Naive B cell (primary cell): ENCODE data around the gene GPATCH3. TPM values are rescaled to one million over a fixed set of nuclear protein-coding genes. Genes with fewer than 3 reads are reported as not detected.

ENCODE experiments used
- ATAC-seq, 2 donors: fragments of 150-1000 bp; cut with Tn5 transposase; 2 replicates each; pipeline ENCODE4 v1.10.0; 2021; ENCODE audit warnings: low read depth in 2 of 2, mild to moderate bottlenecking in 2 of 2, moderate library complexity in 2 of 2
- DNase-seq: peaks from one replicate; pipeline ENCODE4 v3.0.0; 2022
- H3K27ac Mint-ChIP-seq, 6 donors: one replicate each; pipeline ENCODE4 v1.8.0; 2020 to 2022; ENCODE audit warnings: mild to moderate bottlenecking in 6 of 6, mixed read lengths in 6 of 6, moderate library complexity in 5 of 6, inconsistent platforms in 2 of 6
- H3K27me3 Mint-ChIP-seq, 3 donors: one replicate each; pipeline ENCODE4 v1.8.0; 2021 to 2022; ENCODE audit warnings: mixed read lengths in 3 of 3, mild to moderate bottlenecking in 1 of 3
- H3K36me3 Mint-ChIP-seq, 2 donors: one replicate each; pipeline ENCODE4 v1.8.0; 2020 to 2022; ENCODE audit warnings: mixed read lengths in 2 of 2, inconsistent platforms in 1 of 2, mild to moderate bottlenecking in 1 of 2
- H3K4me1 Mint-ChIP-seq, 3 donors: one replicate each; pipeline ENCODE4 v1.8.0; 2020 to 2022; ENCODE audit warnings: mixed read lengths in 3 of 3, inconsistent platforms in 1 of 3, mild to moderate bottlenecking in 1 of 3, moderate library complexity in 1 of 3
- H3K4me3 Mint-ChIP-seq, 8 donors: one replicate each; pipeline ENCODE4 v1.8.0; 2020 to 2022; ENCODE audit warnings: mild to moderate bottlenecking in 8 of 8, mixed read lengths in 8 of 8, moderate library complexity in 8 of 8, inconsistent platforms in 2 of 8
- H3K9me3 Mint-ChIP-seq, 7 donors: one replicate each; pipeline ENCODE4 v1.8.0; 2020 to 2022; ENCODE audit warnings: mixed read lengths in 7 of 7, mild to moderate bottlenecking in 5 of 7, inconsistent platforms in 2 of 7, moderate library complexity in 1 of 7
- polyA plus RNA-seq, 6 donors: library from polyadenylated mRNA; unstranded; fragments of 300-500 nt; fragmentation: Illumina TruSeq; gene quantifications; one replicate each; pipeline ENCODE4 v1.2.3, GENCODE V29; 2021; ENCODE audit warnings: low read depth in 6 of 6

The GPATCH3 gene
- polyA plus RNA-seq, 6 donors from 2014 or later, result 11.0 to 22.1 (median 15.5) TPM

DNA sequence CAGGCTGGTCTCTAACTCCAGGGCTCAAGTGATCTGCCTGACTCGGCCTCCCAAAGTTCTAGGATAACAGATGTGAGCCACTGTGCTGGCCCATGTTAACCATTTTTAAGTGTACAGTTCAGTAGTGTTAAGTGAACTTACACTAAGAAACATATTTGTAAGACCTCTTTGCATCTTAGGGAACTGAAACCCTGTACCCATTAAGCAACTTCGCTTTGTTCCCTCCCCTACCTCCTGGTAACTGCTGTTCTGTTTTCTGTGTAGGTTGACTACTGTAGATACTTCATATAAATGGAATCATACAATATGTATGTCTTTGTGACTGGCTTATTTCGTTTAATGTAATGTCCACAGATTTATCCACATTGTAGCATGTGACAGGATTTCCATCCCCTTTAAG, 32.3 kb upstream of the GPATCH3 start:
- Mint-ChIP-seq H3K4me3 (peak overlapping the region in 4 of 8 donors; percentile 46 to 82 (median 66)), H3K9me3 (no peaks in the 10 kb centered on the region), H3K27ac (peak overlapping the region in 5 of 6 donors; percentile 13 to 90 (median 54)), H3K4me1 (peaks cover 10 to 19% (median 10%) of the 10 kb centered on the region in 3 donors), H3K36me3 (peaks cover 0 to 15% of the 10 kb centered on the region in 2 donors), H3K27me3 (no peaks in the 10 kb centered on the region)
- peak; percentile 99 to 100 for ATAC-seq
- peak; percentile 37 for DNase-seq

DNA sequence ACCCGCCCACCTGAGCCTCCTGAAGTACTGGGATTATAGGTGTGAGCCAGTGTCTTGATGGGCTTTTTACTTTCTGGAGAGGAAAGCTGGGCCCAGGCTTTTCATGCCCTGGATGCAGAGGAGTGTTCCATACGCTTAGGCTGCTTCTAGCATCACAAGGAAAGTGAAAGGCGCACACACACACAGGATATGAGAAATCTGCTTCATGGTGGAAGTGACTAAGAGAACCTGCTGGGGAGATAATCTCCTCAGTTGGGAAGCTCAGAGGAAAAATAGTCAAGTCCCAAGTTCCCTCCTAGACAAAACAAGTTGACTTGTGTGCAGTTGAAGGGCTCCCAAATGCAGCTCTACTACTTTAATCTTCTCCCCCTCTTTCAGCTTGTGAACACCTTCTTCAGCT, 23.4 kb upstream of the GPATCH3 start:
- no peaks in the 10 kb centered on the region for H3K9me3 Mint-ChIP-seq
- no peak for DNase-seq
- peak overlapping the region in 6 of 8 donors; percentile 33 to 98 (median 94) for H3K4me3 Mint-ChIP-seq
- H3K36me3 Mint-ChIP-seq, result peaks cover 7 to 9% of the 10 kb centered on the region in 2 donors
- peak overlapping the region in 2 of 6 donors; percentile 68 to 90 for H3K27ac Mint-ChIP-seq
- H3K4me1 Mint-ChIP-seq, result peaks cover 30 to 41% (median 31%) of the 10 kb centered on the region in 3 donors
- no peak for ATAC-seq
- H3K27me3 Mint-ChIP-seq, result no peaks in the 10 kb centered on the region

- peaks cover 1 to 7% of the 10 kb centered on the region in 2 donors for H3K36me3 Mint-ChIP-seq
- H3K4me3 Mint-ChIP-seq, result peak overlapping the region; percentile 82 to 99 (median 96)
- H3K4me1 Mint-ChIP-seq, result peaks cover 30 to 41% (median 31%) of the 10 kb centered on the region in 3 donors
- no peak for ATAC-seq
- H3K27me3 Mint-ChIP-seq, result no peaks in the 10 kb centered on the region
- no peaks in the 10 kb centered on the region for H3K9me3 Mint-ChIP-seq
- peak overlapping the region in 5 of 6 donors; percentile 68 to 91 (median 76) for H3K27ac Mint-ChIP-seq
- no peak for DNase-seq
Measured at GRCh38 chr1:26922901-26923300, 22.6 kb upstream of the GPATCH3 start.

DNA sequence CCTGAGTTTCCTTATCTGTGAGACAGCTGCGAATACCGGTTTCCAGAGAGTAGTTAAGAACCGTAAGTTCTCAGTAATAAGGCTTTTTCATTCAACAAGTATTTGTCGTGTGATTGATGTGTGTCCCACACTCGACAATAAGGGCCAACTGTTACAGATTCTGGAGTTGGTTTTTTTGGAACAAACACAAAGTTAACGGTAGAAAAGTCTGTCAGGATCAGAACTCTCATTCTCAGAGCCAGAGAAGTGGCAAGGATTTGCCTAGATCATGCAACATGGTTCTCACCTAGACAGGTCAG, 22.1 kb upstream of the GPATCH3 start:
- Mint-ChIP-seq H3K4me3 (peak overlapping the region; percentile 82 to 99 (median 96)), H3K36me3 (peaks cover 0 to 7% of the 10 kb centered on the region in 2 donors), H3K4me1 (peaks cover 30 to 41% (median 31%) of the 10 kb centered on the region in 3 donors), H3K27me3 (no peaks in the 10 kb centered on the region), H3K27ac (peak overlapping the region in 5 of 6 donors; percentile 68 to 99 (median 85)), H3K9me3 (no peaks in the 10 kb centered on the region)
- no peak for DNase-seq
- no peak for ATAC-seq

GRCh38 chr1:26921540-26922430, 21.5 kb upstream of the GPATCH3 start, which contains the start of gene NUDC:
Gene NUDC (plus strand): TSS chr1:26921743. CDS start chr1:26921849, 106 bp downstream.
- peaks cover 26 to 38% (median 26%) of the 10 kb centered on the region in 3 donors for H3K4me1 Mint-ChIP-seq
- H3K4me3 Mint-ChIP-seq, result peak within 1 kb of the TSS; percentile 82 to 99 (median 96)
- H3K9me3 Mint-ChIP-seq, result no peaks in the 10 kb centered on the region
- H3K36me3 Mint-ChIP-seq, result peaks cover 0 to 2% of the 10 kb centered on the region in 2 donors
- peak; percentile 94 for DNase-seq
- H3K27ac Mint-ChIP-seq, result peak within 1 kb of the TSS; percentile 90 to 99 (median 98)
- ATAC-seq, result peak; percentile 90
- H3K27me3 Mint-ChIP-seq, result no peaks in the 10 kb centered on the region

- ATAC-seq (peak; percentile 46 to 47), DNase-seq (no peak)
- H3K27ac Mint-ChIP-seq, result peak overlapping the region; percentile 90 to 99 (median 98)
Measured at GRCh38 chr1:26921126-26921539, 20.9 kb upstream of the GPATCH3 start.

DNA sequence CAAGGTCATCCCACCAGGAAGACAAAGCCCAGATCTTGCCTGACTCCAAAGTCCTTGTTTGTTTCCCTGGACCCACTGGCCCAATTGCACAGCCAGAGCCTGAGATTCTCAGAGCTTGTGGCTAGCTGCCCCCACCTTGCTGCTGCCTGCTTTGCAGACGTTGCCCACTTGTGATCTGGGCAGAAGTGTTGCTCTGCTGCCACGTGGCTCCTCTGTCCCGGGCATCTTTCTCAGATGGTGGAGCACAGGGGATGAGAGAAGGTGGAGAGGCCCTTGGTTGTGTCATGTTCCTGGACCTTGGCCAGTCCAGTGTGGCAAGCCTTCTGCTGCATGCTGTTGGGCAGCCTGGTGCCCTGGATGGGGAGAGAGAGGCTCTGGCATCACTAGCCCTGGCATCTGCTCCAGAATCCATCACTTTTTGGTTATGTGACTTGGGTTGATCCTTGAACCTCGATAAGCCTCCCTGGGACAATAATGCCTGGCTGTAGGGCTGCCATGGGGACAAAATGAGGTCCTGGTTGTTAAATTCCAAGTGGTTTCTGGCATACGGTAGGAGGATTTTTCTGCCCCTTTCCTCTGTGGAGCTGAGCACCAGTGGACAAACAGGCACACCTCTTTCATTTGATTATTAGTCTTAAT, 15.1 kb upstream of the GPATCH3 start:
- Mint-ChIP-seq H3K4me1 (peaks cover 1 to 5% (median 5%) of the 10 kb centered on the region in 3 donors), H3K9me3 (no peaks in the 10 kb centered on the region), H3K27me3 (peaks cover 0 to 4% (median 0%) of the 10 kb centered on the region in 3 donors), H3K36me3 (no peaks in the 10 kb centered on the region), H3K27ac (no peak overlapping the region), H3K4me3 (no peak overlapping the region)
- DNase-seq (no peak), ATAC-seq (no peak)

More at GRCh38 chr1:26921126-26921539, 20.9 kb upstream of the GPATCH3 start:
- no peaks in the 10 kb centered on the region for H3K9me3 Mint-ChIP-seq
- H3K4me1 Mint-ChIP-seq, result peaks cover 25 to 38% (median 25%) of the 10 kb centered on the region in 3 donors
- peak overlapping the region; percentile 82 to 99 (median 96) for H3K4me3 Mint-ChIP-seq
- no peaks in the 10 kb centered on the region for H3K27me3 Mint-ChIP-seq
- no peaks in the 10 kb centered on the region for H3K36me3 Mint-ChIP-seq

DNA sequence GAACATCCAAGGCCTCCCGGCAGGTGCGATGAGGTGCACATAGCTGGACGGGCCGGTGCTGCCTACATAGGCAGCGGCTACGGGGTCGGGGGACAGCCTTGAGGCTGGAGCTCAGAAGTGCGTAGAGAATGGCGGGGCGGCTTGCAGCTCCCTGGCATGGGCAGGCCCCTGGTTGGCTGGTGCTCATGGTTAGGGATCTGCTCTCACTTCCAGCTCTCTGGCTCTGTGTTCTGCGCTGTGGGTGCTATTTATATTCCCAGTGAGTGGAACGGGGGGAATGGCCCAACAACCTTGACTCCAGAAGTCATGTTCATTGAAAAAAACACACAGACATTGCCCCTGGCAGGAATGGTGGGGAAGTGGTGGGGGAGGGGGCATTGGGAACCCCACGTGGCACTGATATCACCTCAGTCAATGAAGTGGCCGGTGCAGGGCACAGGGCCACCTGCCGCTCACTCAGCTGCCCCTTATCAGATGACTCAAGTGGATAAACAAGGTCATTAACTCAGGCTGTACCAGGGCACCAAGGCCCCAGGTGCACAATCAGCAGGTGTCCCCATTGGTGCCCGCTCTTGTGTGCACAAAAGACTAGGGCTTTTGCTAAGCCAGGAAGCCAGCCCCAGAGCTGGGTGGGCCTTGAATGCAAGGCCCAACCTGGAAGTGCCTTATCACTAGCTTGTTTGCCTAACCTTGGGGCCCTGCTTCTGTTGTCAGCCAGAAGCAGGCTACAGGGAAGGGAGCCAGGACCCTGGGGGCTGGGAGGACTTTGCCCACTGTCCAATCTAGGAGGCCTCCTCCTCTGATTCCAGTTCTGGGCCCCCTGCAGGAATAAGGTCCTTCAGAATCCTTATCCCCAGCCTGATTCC, 13.7 kb upstream of the GPATCH3 start, which contains the start of gene NR0B2:
TSS of gene NR0B2 (minus strand) at position 222 of the 866 bp plus-strand sequence. CDS start at position 187, 35 bp downstream.
- no peaks in the 10 kb centered on the region for H3K9me3 Mint-ChIP-seq
- ATAC-seq, result no peak
- peak within 1 kb of the TSS in 1 of 8 donors; percentile 61 for H3K4me3 Mint-ChIP-seq
- no peaks in the 10 kb centered on the region for H3K36me3 Mint-ChIP-seq
- no peak for DNase-seq
- H3K4me1 Mint-ChIP-seq, result no peaks in the 10 kb centered on the region
- H3K27ac Mint-ChIP-seq, result peak within 1 kb of the TSS in 1 of 6 donors; percentile 89
- peaks cover 0 to 18% (median 0%) of the 10 kb centered on the region in 3 donors for H3K27me3 Mint-ChIP-seq

DNA sequence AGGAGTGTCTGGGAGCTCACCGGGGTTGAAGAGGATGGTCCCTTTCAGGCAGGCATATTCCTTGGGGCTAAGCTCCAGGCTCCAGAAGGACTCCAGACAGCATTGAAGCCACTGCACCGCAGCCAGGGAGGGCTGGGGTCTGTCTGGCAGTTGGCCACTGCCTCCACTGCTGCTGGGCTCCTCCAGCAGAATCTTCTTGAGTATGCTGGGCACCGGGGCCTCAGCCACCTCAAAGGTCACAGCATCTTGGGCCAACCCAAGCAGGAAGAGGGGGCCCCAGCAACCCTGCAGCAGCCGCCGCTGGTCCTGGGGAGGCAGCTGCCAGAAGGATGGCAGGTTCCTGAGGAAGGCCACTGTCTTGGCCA, 13.1 kb upstream of the GPATCH3 start:
- H3K27me3 Mint-ChIP-seq, result peaks cover 0 to 18% (median 0%) of the 10 kb centered on the region in 3 donors
- peak overlapping the region in 1 of 6 donors; percentile 89 for H3K27ac Mint-ChIP-seq
- H3K9me3 Mint-ChIP-seq, result no peaks in the 10 kb centered on the region
- ATAC-seq (no peak), DNase-seq (no peak)
- no peaks in the 10 kb centered on the region for H3K4me1 Mint-ChIP-seq
- H3K4me3 Mint-ChIP-seq, result no peak overlapping the region
- no peaks in the 10 kb centered on the region for H3K36me3 Mint-ChIP-seq

DNA sequence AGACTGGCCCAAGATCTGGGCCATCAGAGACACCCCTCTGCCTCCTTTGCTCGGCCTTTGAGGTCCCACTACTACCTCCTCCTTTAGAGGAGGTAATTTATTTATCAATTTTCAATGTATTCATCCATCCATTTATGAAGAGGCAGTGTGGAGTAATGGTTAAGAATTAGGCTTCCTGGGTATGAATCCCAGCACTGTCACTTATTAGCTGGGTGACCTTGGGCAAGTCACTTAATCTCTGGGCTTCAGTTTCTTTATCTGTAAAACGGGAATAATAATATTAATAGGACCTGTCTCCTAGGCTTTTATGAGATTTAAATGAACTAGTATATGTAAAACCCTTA, 11.9 kb upstream of the GPATCH3 start:
- Mint-ChIP-seq H3K4me1 (no peaks in the 10 kb centered on the region), H3K27ac (no peak overlapping the region), H3K36me3 (no peaks in the 10 kb centered on the region), H3K4me3 (no peak overlapping the region), H3K9me3 (no peaks in the 10 kb centered on the region), H3K27me3 (peaks cover 0 to 21% (median 0%) of the 10 kb centered on the region in 3 donors)
- no peak for DNase-seq
- ATAC-seq, result no peak

- no peak for ATAC-seq
- Mint-ChIP-seq H3K9me3 (no peaks in the 10 kb centered on the region), H3K36me3 (no peaks in the 10 kb centered on the region), H3K27ac (peak overlapping the region in 1 of 6 donors; percentile 82), H3K4me1 (no peaks in the 10 kb centered on the region), H3K27me3 (peaks cover 0 to 24% (median 0%) of the 10 kb centered on the region in 3 donors), H3K4me3 (no peak overlapping the region)
- no peak for DNase-seq
Measured at GRCh38 chr1:26911399-26912146, 11.3 kb upstream of the GPATCH3 start.

GRCh38 chr1:26910343-26911160, 10.3 kb upstream of the GPATCH3 start:
- H3K4me3 Mint-ChIP-seq, result no peak overlapping the region
- DNase-seq (no peak), ATAC-seq (no peak)
- H3K4me1 Mint-ChIP-seq, result no peaks in the 10 kb centered on the region
- H3K9me3 Mint-ChIP-seq, result no peaks in the 10 kb centered on the region
- H3K36me3 Mint-ChIP-seq, result no peaks in the 10 kb centered on the region
- H3K27ac Mint-ChIP-seq, result peak overlapping the region in 1 of 6 donors; percentile 72
- peaks cover 0 to 24% (median 0%) of the 10 kb centered on the region in 3 donors for H3K27me3 Mint-ChIP-seq
